MM.1S (cell line): ENCODE results near the gene KCNS3.
"Not testable (repeated sequence)": the region's sequence is repeated elsewhere in the genome, so short reads cannot be mapped to it uniquely, and the experiment has no call there.

Experiments used
- DNase-seq: peaks from one replicate; pipeline ENCODE4 v3.0.0-alpha.2; 2015
- H2AFZ ChIP-seq: fragments of 300-600 bp; sonication (generic); 2 replicates; pipeline ENCODE4 v1.6.0; 2016; ENCODE audit warnings: antibody characterized with exemption, low read length
- H3F3A ChIP-seq: fragments of 300-600 bp; sonication (generic); 2 replicates; pipeline ENCODE4 v1.6.1; 2016; ENCODE audit warnings: mild to moderate bottlenecking, antibody characterized with exemption, low read length, moderate library complexity, mixed read lengths; ENCODE audit not compliant: insufficient read depth
- H3K27ac ChIP-seq: fragments of 300-600 bp; sonication (generic); 2 replicates; pipeline ENCODE4 v1.5.1; 2016; ENCODE audit warnings: mild to moderate bottlenecking, low read length
- H3K27me3 ChIP-seq: fragments of 300-600 bp; sonication (generic); replicated peaks from 2 replicates; pipeline ENCODE4 v1.6.0; 2016; ENCODE audit warnings: low read length; ENCODE audit not compliant: insufficient read depth
- H3K36me3 ChIP-seq: fragments of 300-600 bp; sonication (generic); replicated peaks from 2 replicates; pipeline ENCODE4 v1.6.1; 2016; ENCODE audit warnings: mild to moderate bottlenecking, low read length, mixed read lengths; ENCODE audit not compliant: insufficient read depth
- H3K4me1 ChIP-seq: fragments of 300-600 bp; sonication (generic); 2 replicates; pipeline ENCODE4 v1.6.1; 2016; ENCODE audit warnings: low read length, mixed read lengths
- H3K4me2 ChIP-seq: fragments of 300-600 bp; sonication (generic); 2 replicates; pipeline ENCODE4 v1.6.0; 2016; ENCODE audit warnings: low read depth, low read length
- H3K4me3 ChIP-seq: fragments of 300-600 bp; sonication (generic); 2 replicates; pipeline ENCODE4 v1.5.1; 2016; ENCODE audit warnings: low read length, mixed read lengths
- H3K79me2 ChIP-seq: fragments of 300-600 bp; sonication (generic); 2 replicates; pipeline ENCODE4 v1.6.1; 2016; ENCODE audit warnings: mixed run types, low read length, mixed read lengths
- H3K9ac ChIP-seq: fragments of 300-600 bp; sonication (generic); 2 replicates; pipeline ENCODE4 v1.6.1; 2016; ENCODE audit warnings: low read length, mixed read lengths
- H3K9me2 ChIP-seq: fragments of 300-600 bp; sonication (generic); replicated peaks from 2 replicates; pipeline ENCODE4 v1.6.1; 2016; ENCODE audit warnings: mild to moderate bottlenecking, low read length, mixed read lengths; ENCODE audit not compliant: insufficient read depth
- H3K9me3 ChIP-seq: fragments of 300-600 bp; sonication (generic); replicated peaks from 2 replicates; pipeline ENCODE4 v1.6.1; 2016; ENCODE audit warnings: mild to moderate bottlenecking, low read length, mixed read lengths; ENCODE audit not compliant: insufficient read depth
- H4K20me1 ChIP-seq: fragments of 300-600 bp; sonication (generic); 2 replicates; pipeline ENCODE4 v1.6.1; 2016; ENCODE audit warnings: mild to moderate bottlenecking, low read length, moderate library complexity, mixed read lengths; ENCODE audit not compliant: insufficient read depth
- EZH2 ChIP-seq: fragments of 300-600 bp; sonication (generic); optimal IDR thresholded peaks from 2 replicates; pipeline ENCODE3; 2017; ENCODE audit warnings: low read depth, mild to moderate bottlenecking, antibody characterized with exemption, low read length, mixed read lengths
- EZH2phosphoT487 ChIP-seq: fragments of 300-600 bp; sonication (generic); IDR thresholded peaks from 2 replicates; pipeline ENCODE4 v1.6.1; 2018; ENCODE audit warnings: antibody characterized with exemption, low read length
- TF ChIP-seq, protein P1 (sequence below): fragments of 300-600 bp; sonication (generic); IDR thresholded peaks from 2 replicates; pipeline ENCODE4 v1.5.1; 2016; ENCODE audit warnings: antibody characterized with exemption, low read length, mixed read lengths

The KCNS3 gene

DNA sequence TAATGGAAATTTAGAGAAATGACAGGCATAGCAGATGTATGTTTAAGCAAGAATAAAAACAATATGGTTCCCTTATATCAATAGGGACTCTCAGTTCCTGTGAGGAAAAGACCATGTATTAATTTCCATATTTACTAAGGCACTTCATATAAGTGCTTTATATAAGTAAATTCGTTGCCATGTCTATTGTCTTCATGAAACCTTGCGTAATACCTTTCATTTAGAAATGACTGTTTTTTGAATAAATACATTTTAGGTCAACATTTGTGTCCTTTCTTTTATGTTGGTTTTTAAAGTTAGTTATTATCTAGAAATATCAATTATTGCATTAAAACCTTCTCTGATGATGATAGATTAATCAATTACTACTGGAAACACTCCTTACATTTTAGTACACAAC is 83.3 kb downstream of the KCNS3 start:
- Histone ChIP-seq H3K4me1 (peaks cover 5% of the 10 kb centered on the region), H3K9me2 (no peaks in the 10 kb centered on the region), H3K27ac (no peak overlapping the region), H3F3A (no peaks in the 10 kb centered on the region), H3K79me2 (no peaks in the 10 kb centered on the region), H3K9ac (no peak overlapping the region), H3K4me3 (no peak overlapping the region), H3K36me3 (no peaks in the 10 kb centered on the region), H2AFZ (no peak overlapping the region), H3K27me3 (no peaks in the 10 kb centered on the region), H4K20me1 (no peaks in the 10 kb centered on the region), H3K4me2 (no peak overlapping the region), H3K9me3 (no peaks in the 10 kb centered on the region)
- TF ChIP-seq EZH2 = no peak
- TF ChIP-seq EZH2phosphoT487 = no peak
- TF ChIP-seq, protein P1, sequence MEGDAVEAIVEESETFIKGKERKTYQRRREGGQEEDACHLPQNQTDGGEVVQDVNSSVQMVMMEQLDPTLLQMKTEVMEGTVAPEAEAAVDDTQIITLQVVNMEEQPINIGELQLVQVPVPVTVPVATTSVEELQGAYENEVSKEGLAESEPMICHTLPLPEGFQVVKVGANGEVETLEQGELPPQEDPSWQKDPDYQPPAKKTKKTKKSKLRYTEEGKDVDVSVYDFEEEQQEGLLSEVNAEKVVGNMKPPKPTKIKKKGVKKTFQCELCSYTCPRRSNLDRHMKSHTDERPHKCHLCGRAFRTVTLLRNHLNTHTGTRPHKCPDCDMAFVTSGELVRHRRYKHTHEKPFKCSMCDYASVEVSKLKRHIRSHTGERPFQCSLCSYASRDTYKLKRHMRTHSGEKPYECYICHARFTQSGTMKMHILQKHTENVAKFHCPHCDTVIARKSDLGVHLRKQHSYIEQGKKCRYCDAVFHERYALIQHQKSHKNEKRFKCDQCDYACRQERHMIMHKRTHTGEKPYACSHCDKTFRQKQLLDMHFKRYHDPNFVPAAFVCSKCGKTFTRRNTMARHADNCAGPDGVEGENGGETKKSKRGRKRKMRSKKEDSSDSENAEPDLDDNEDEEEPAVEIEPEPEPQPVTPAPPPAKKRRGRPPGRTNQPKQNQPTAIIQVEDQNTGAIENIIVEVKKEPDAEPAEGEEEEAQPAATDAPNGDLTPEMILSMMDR = no peak
- no peak for DNase-seq

DNA sequence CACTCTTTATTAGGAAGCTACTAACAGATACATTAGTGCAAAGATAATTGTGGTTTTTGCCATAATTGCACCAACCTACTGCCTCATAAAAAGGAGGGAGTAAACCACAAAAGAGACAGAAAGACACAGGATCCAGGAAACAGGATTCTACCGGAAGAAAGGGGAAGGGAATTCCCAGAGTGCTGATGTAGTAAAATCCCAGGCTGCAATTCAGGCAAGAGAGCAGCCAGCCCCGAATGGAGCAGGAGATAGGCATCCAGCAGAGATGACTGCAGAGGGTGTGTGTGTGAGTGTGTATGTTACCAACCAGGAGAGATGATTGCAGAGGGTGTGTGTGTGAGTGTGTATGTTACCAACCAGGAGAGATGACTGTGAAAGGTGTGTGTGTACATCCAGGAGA is 84.4 kb downstream of the KCNS3 start:
- Histone ChIP-seq H3F3A (no peaks in the 10 kb centered on the region), H3K27me3 (no peaks in the 10 kb centered on the region), H3K9me3 (no peaks in the 10 kb centered on the region), H3K4me2 (no peak overlapping the region), H3K4me3 (no peak overlapping the region), H3K36me3 (no peaks in the 10 kb centered on the region), H2AFZ (no peak overlapping the region), H3K4me1 (peaks cover 12% of the 10 kb centered on the region), H4K20me1 (no peaks in the 10 kb centered on the region), H3K9ac (no peak overlapping the region), H3K79me2 (no peaks in the 10 kb centered on the region), H3K9me2 (no peaks in the 10 kb centered on the region), H3K27ac (no peak overlapping the region)
- no peak for DNase-seq
- TF ChIP-seq EZH2phosphoT487 = no peak
- TF ChIP-seq EZH2 = no peak
- TF ChIP-seq, protein P1 = no peak

DNA sequence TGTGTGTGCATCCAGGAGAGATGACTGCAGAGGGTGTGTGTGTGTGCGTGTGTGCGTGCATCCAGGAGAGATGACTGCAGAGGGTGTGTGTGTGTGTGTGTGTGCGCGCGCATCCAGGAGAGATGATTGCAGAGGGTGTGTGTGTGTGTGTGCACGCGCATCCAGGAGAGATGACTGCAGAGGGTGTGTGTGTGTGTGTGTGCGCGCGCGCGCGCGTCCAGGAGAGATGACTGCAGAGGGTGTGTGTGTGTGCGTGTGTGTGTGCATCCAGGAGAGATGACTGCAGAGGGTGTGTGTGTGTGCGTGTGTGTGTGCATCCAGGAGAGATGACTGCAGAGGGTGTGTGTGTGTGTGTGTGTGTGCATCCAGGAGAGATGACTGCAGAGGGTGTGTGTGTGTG is 85.1 kb downstream of the KCNS3 start:
- not testable (repeated sequence) for H3K9me2 ChIP-seq, H2AFZ ChIP-seq, H3K27me3 ChIP-seq, H3F3A ChIP-seq, DNase-seq, H3K9me3 ChIP-seq, H3K9ac ChIP-seq, H4K20me1 ChIP-seq, H3K79me2 ChIP-seq, H3K36me3 ChIP-seq, H3K27ac ChIP-seq, H3K4me3 ChIP-seq, H3K4me2 ChIP-seq
- peaks cover 12% of the 10 kb centered on the region for H3K4me1 ChIP-seq

DNA sequence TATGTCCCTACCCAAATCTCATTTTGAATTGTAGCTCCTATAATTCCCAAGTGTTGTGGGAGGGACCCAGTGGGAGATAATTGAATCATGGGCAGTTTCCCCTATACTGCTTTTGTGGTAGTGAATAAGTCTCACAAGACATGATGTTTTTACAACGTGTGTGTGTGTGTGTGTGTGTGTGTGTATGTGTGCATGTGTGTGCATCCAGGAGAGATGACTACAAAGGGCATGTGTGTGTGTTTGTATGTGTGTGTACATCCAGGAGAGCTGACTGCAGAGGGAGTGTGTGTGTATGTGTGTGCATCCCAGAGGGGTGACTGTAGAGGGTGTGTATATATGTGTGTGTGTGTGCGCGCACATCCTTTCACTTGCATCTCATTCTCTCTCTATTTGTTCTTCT is 86.7 kb downstream of the KCNS3 start:
- Histone ChIP-seq H3K9ac (no peak overlapping the region), H3F3A (no peaks in the 10 kb centered on the region), H4K20me1 (no peaks in the 10 kb centered on the region), H3K4me1 (peaks cover 12% of the 10 kb centered on the region), H3K27ac (no peak overlapping the region), H3K9me2 (no peaks in the 10 kb centered on the region), H3K9me3 (no peaks in the 10 kb centered on the region), H3K36me3 (no peaks in the 10 kb centered on the region), H3K4me3 (no peak overlapping the region), H3K27me3 (no peaks in the 10 kb centered on the region), H3K79me2 (no peaks in the 10 kb centered on the region), H3K4me2 (no peak overlapping the region), H2AFZ (no peak overlapping the region)
- DNase-seq = no peak
- no peak for TF ChIP-seq EZH2phosphoT487
- TF ChIP-seq, protein P1 = no peak
- no peak for TF ChIP-seq EZH2
